Parathyroid adenoma (tissue), 2 donors: ENCODE measurements around the gene KCNQ1.

Experiments
- H2AFZ ChIP-seq: fragments of 300-600 bp; sonication (generic); one replicate; pipeline ENCODE4 v1.7.0; 2017; ENCODE audit warnings: antibody characterized with exemption, mild to moderate bottlenecking
- H3K27ac ChIP-seq: fragments of 300-600 bp; sonication (generic); one replicate; pipeline ENCODE4 v1.7.0; 2017
- H3K27me3 ChIP-seq: fragments of 300-600 bp; sonication (generic); one replicate; pipeline ENCODE4 v1.7.0; 2017; ENCODE audit warnings: low read length; ENCODE audit not compliant: control insufficient read depth, insufficient read depth
- H3K36me3 ChIP-seq: fragments of 300-600 bp; sonication (generic); one replicate; pipeline ENCODE4 v1.7.0; 2017; ENCODE audit warnings: low read length; ENCODE audit not compliant: control insufficient read depth, insufficient read depth
- H3K4me1 ChIP-seq: fragments of 300-600 bp; sonication (generic); one replicate; pipeline ENCODE4 v1.7.0; 2017; ENCODE audit warnings: control low read depth
- H3K4me2 ChIP-seq: fragments of 300-600 bp; sonication (generic); one replicate; pipeline ENCODE4 v1.7.0; 2017; ENCODE audit warnings: low read length
- H3K4me3 ChIP-seq: fragments of 300-600 bp; sonication (generic); one replicate; pipeline ENCODE4 v1.7.0; 2017; ENCODE audit warnings: low read depth, low read length
- H3K79me2 ChIP-seq: fragments of 300-600 bp; sonication (generic); one replicate; pipeline ENCODE4 v1.7.0; 2017; ENCODE audit warnings: control low read depth
- H3K9ac ChIP-seq: fragments of 300-600 bp; sonication (generic); one replicate; pipeline ENCODE4 v1.7.0; 2017; ENCODE audit warnings: mild to moderate bottlenecking
- H3K9me3 ChIP-seq: fragments of 300-600 bp; sonication (generic); one replicate; pipeline ENCODE4 v1.7.0; 2017; ENCODE audit warnings: low read length; ENCODE audit not compliant: control insufficient read depth
- TF ChIP-seq, protein P1 (sequence below): fragments of 300-600 bp; sonication (generic); IDR thresholded peaks from one replicate; pipeline ENCODE4 v1.7.0; 2017; ENCODE audit warnings: antibody characterized with exemption, mild to moderate bottlenecking
- donor health status: primary hyperparathyroidism.

Gene KCNQ1

DNA sequence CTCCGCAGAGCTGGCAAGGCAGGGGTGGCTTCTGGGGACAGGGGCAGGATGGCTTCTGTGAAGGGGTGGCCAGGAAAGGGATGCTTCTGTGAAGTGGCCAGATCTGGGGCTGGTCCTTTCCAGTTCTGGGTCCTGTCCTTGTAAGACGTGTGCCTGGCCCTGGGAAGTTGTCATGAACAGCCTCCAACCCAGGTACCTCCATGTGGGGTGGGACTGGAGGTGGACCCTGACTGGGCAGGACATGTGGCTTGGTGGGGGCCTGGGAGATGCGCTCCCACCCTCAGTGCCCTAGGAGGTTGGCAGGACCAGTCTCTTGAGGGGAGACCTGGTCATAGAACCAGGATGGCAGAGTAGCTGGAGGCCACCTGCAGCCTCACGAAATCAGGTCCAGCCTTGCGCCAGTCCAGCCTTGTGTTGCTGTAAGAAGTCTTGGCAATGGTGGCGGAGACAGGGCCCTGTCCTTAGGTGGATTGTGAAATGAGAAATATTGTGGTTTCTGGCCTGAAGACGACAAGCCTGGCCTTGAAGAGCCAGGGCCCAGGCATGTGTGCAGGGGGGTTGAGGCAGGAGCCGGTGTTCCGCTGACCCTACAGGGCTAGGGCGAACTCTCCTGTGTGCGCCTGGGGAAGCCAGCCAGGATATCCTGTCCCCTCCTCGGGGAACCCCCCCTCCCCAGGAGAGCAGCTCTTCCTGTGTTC, 2.6 kb downstream of the KCNQ1 start:
- H2AFZ ChIP-seq, result no peak overlapping the region
- TF ChIP-seq, protein P1, sequence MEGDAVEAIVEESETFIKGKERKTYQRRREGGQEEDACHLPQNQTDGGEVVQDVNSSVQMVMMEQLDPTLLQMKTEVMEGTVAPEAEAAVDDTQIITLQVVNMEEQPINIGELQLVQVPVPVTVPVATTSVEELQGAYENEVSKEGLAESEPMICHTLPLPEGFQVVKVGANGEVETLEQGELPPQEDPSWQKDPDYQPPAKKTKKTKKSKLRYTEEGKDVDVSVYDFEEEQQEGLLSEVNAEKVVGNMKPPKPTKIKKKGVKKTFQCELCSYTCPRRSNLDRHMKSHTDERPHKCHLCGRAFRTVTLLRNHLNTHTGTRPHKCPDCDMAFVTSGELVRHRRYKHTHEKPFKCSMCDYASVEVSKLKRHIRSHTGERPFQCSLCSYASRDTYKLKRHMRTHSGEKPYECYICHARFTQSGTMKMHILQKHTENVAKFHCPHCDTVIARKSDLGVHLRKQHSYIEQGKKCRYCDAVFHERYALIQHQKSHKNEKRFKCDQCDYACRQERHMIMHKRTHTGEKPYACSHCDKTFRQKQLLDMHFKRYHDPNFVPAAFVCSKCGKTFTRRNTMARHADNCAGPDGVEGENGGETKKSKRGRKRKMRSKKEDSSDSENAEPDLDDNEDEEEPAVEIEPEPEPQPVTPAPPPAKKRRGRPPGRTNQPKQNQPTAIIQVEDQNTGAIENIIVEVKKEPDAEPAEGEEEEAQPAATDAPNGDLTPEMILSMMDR, result no peak
- H3K4me1 ChIP-seq, result no peaks in the 10 kb centered on the region
- no peak overlapping the region for H3K4me2 ChIP-seq
- no peak overlapping the region for H3K9ac ChIP-seq
- no peaks in the 10 kb centered on the region for H3K36me3 ChIP-seq
- H3K27ac ChIP-seq, result no peak overlapping the region
- H3K4me3 ChIP-seq, result no peak overlapping the region
- no peaks in the 10 kb centered on the region for H3K9me3 ChIP-seq
- H3K27me3 ChIP-seq, result no peaks in the 10 kb centered on the region
- peaks cover 15% of the 10 kb centered on the region for H3K79me2 ChIP-seq

DNA sequence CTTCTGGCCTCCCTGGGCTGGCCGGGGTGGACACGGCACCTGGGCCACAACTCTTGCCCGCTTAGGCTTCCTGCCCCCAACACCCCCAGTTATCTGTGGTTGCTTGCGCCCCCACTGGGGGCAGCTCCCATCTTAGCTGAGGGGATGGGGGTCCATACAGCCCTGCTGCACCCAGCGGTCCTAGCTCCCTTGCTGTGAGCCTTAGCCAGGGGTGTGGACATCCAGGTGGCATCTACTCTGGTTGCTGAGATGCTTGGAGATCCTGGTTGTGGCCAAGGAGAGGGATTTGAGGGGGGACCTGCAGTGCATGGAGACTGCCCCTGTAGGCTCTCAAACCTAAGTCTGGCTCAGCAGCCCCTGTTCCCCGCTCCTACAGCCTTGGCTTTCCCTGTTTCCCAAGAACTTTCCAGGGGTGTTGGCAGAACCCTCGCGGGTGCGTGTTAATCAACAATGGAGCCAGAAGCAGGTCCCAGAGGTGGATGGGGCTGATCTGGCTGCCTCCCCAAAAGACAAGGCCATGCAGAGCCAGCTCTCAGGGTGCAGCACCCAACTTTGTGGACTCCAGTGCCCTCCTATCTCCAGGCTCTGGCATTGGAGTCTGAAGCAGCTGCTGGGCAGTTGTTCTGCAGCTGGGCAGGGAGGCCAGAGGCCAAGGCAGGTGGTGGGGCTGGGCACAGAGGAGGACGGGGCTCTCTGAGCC, 3.3 kb downstream of the KCNQ1 start:
- H3K27me3 ChIP-seq, result no peaks in the 10 kb centered on the region
- no peaks in the 10 kb centered on the region for H3K9me3 ChIP-seq
- no peak overlapping the region for H3K27ac ChIP-seq

DNA sequence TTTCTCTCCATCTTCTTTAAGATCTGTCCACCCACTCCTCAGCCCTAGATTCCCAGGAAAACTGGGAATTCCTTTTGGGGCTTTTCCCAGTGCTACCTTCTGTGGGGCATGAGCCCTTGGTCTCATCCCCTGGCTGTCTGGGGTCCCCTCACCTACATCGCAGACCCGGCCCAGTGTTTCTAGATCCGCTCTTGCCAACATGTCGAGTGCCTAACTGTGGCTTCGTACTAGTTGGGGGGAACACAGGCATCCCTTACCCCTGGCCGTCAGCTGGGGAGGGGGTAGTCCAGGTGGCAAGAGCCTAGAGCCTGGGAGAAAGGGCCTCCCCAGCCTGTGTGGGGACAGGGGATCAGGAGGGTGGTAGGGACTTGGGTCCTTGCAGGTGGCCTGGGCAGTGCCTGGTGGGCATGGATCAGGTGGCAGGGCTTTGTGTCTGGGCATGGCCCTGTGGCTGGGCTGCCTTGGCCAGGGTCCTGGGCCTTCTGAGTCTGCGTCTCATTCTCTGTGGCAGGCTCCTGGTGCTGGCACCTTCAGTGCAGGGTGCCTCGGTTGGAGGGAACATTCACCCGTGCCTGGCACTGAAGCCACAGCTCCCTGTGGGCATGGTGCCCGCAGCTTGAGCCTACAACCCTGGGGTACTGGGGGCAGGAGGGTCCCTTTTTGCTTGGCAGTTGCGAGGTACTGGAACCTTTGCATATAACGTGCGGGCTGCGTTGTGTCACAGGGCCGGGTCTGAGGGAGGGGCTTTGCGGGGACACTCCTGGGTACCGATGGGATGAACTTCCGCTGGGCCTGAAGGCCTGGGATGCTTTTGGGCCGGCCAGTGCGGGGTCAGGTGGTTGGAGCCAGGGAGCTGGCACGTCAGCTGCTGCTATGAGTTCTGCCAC, 4.1 kb downstream of the KCNQ1 start:
- H3K4me1 ChIP-seq, result no peaks in the 10 kb centered on the region
- no peak overlapping the region for H3K4me2 ChIP-seq
- peaks cover 15% of the 10 kb centered on the region for H3K79me2 ChIP-seq
- H2AFZ ChIP-seq, result no peak overlapping the region
- H3K36me3 ChIP-seq, result no peaks in the 10 kb centered on the region
- H3K27me3 ChIP-seq, result no peaks in the 10 kb centered on the region
- no peak overlapping the region for H3K27ac ChIP-seq
- H3K9me3 ChIP-seq, result no peaks in the 10 kb centered on the region
- TF ChIP-seq, protein P1, result no peak
- no peak overlapping the region for H3K9ac ChIP-seq
- no peak overlapping the region for H3K4me3 ChIP-seq

More for the DNA sequence above, 3.3 kb downstream of the KCNQ1 start:
- H3K79me2 ChIP-seq, result peaks cover 15% of the 10 kb centered on the region
- H3K4me2 ChIP-seq, result no peak overlapping the region
- H3K9ac ChIP-seq, result no peak overlapping the region
- H3K4me1 ChIP-seq, result no peaks in the 10 kb centered on the region
- TF ChIP-seq, protein P1, result no peak
- H2AFZ ChIP-seq, result no peak overlapping the region
- H3K4me3 ChIP-seq, result no peak overlapping the region
- H3K36me3 ChIP-seq, result no peaks in the 10 kb centered on the region

DNA sequence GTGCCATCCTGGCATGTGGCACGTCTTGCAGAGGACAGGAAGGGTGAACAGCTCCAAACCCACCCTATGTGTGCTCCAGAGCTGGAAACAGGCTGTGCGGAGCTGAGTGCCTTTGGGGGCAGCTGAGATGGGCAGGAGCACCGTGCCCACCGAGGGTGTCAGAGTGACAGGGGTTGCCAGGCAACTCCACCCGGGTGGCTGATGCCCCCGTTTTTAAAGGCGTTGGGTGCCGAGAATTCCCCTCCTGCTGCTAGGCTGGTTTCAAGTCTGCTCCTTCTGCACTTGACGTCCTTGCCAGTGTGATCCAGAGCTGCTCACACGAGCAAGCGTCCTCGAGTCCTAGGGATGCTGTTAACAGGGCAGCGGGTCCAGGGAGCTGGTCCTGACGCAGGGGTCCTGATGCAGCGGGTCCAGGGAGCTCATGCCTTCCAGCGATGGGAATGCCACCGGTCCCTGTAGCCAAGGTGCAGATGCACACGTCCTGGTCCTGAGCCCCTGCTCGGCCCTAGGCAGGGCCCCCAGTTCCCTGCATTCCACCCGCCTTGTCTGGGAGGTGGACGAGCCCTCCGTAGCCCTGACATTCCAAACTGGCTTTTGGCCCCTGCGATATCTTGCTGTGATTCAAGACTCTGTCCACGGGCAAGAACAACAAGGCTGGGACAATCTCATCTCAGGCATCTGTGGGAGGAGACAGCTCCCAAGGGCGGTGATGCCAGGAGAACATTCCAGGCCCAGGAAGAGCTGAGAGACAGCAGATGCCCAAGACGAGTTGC, 4.9 kb downstream of the KCNQ1 start:
- Histone ChIP-seq H3K27ac (no peak overlapping the region), H3K9ac (no peak overlapping the region), H3K4me1 (no peaks in the 10 kb centered on the region), H3K27me3 (no peaks in the 10 kb centered on the region), H3K4me3 (no peak overlapping the region), H3K4me2 (no peak overlapping the region), H2AFZ (no peak overlapping the region), H3K36me3 (no peaks in the 10 kb centered on the region), H3K9me3 (no peaks in the 10 kb centered on the region), H3K79me2 (peaks cover 15% of the 10 kb centered on the region)
- TF ChIP-seq, protein P1, result no peak
